ENCODE measurements around the gene UNK. TPM values are rescaled to one million over a fixed set of nuclear protein-coding genes. Genes with fewer than 3 reads are reported as not detected.
A peak's percentile ranks its signal among the peaks of the same experiment; 100 is the strongest.

Gene UNK
- total RNA-seq, 4 donors from 2014 or later: 27.8 to 68.2 (median 31.9) TPM

DNA sequence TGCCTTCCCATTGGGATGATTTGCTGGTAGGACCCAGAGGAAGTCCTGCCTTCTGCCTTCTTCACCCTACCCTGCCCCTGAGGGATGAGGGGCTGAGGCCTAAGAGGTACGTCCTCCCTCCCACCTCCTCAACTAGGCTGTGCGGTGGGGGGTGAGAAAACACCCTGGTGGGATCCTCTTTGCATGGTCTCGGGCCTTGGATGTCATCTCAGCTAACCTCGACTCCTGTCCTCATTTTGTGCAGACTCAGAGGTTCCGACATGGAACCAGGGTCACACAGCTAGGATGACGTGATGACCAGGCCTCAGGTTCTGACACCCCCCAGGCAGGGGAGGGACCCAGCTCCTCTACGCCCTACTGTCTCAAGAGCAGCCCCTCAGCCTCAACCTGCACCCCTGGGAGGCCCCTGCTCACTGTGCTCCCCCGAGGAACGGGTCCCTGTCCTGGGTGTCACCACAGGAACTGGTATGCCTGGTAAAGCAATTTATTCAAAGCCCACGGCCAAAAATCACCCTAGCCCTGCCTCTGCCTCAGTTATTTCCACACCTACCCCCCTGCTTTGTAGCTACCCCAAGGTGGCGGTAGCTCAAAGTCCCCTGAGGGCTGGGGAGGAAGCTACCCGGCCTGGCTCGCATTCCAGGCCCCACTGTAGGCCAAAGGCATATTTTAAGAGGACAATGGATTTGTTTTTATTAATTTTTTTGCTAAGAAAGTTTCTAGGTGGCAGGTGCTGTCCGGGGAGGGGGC is 42.1 kb downstream of the UNK start:
- 49% methylated on average over 14 of the region's 14 CpGs for WGBS
- peak overlapping the region; percentile 65 for H3K27ac ChIP-seq
- no peaks in the 10 kb centered on the region for H3K27me3 ChIP-seq
- peaks cover 39% of the 10 kb centered on the region for H3K36me3 ChIP-seq
- no peak for TF ChIP-seq EP300 (IDR thresholded peaks at IDR 0.05)
- TF ChIP-seq POLR2AphosphoS5 (IDR thresholded peaks at IDR 0.05): no peak
- no peak for TF ChIP-seq POLR2A (IDR thresholded peaks at IDR 0.05)
- no peak overlapping the region for H3K4me3 ChIP-seq
- H3K9me3 ChIP-seq: no peaks in the 10 kb centered on the region
- peak in 1 of 2 donors; percentile 76 for DNase-seq (ENCODE audit: low spot score in 2 of 2)
- peaks cover 39% of the 10 kb centered on the region for H3K4me1 ChIP-seq

- 7% methylated on average over 16 of the region's 21 CpGs for WGBS
- H3K4me1 ChIP-seq: peaks cover 34% of the 10 kb centered on the region
- peak; percentile 86 to 89 for DNase-seq (ENCODE audit: low spot score in 2 of 2)
- H3K4me3 ChIP-seq: peak overlapping the region; percentile 32
- H3K9me3 ChIP-seq: no peaks in the 10 kb centered on the region
- H3K27me3 ChIP-seq: no peaks in the 10 kb centered on the region
- TF ChIP-seq POLR2AphosphoS5 (IDR thresholded peaks at IDR 0.05) (peak in 2 of 3 donors; percentile 20 to 32), POLR2A (IDR thresholded peaks at IDR 0.05) (no peak), EP300 (IDR thresholded peaks at IDR 0.05) (no peak)
- TF ChIP-seq, protein P1, sequence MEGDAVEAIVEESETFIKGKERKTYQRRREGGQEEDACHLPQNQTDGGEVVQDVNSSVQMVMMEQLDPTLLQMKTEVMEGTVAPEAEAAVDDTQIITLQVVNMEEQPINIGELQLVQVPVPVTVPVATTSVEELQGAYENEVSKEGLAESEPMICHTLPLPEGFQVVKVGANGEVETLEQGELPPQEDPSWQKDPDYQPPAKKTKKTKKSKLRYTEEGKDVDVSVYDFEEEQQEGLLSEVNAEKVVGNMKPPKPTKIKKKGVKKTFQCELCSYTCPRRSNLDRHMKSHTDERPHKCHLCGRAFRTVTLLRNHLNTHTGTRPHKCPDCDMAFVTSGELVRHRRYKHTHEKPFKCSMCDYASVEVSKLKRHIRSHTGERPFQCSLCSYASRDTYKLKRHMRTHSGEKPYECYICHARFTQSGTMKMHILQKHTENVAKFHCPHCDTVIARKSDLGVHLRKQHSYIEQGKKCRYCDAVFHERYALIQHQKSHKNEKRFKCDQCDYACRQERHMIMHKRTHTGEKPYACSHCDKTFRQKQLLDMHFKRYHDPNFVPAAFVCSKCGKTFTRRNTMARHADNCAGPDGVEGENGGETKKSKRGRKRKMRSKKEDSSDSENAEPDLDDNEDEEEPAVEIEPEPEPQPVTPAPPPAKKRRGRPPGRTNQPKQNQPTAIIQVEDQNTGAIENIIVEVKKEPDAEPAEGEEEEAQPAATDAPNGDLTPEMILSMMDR (IDR thresholded peaks at IDR 0.05): peak; percentile 65 to 79
- peak overlapping the region; percentile 65 for H3K27ac ChIP-seq
- H3K36me3 ChIP-seq: peaks cover 39% of the 10 kb centered on the region
These were observed 42.9 kb downstream of the UNK start for GRCh38 chr17:75827308-75828075.

- no peak for TF ChIP-seq POLR2AphosphoS5 (IDR thresholded peaks at IDR 0.05)
- no peak for TF ChIP-seq EP300 (IDR thresholded peaks at IDR 0.05)
- no peak for TF ChIP-seq POLR2A (IDR thresholded peaks at IDR 0.05)
- TF ChIP-seq, protein P1 (IDR thresholded peaks at IDR 0.05): no peak
- Histone ChIP-seq H3K36me3 (peaks cover 37% of the 10 kb centered on the region), H3K4me3 (peak overlapping the region; percentile 32)
These were observed 43.4 kb downstream of the UNK start for GRCh38 chr17:75828076-75828400.

DNA sequence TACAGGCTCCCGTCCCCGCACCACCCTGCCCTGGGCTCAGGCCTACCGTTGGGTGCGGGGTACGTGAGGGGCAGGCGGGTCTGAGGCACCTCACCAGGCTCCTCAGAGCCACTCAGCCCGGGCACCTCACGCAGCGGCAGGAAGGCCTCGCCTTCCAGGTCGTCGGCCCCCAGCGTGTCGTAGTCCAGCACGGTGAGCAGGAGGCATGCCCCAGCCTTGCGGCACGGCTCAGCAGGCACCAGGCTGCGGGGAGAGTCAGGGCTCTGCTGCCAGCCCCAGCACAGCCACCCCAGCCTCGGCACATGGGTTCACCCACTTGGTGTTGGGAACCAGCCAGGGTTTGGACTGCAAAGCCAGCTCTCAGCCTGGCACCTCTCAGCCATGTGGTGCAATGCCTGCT is 44.1 kb downstream of the UNK start:
- Histone ChIP-seq H3K27me3 (no peaks in the 10 kb centered on the region), H3K27ac (no peak overlapping the region), H3K9me3 (no peaks in the 10 kb centered on the region), H3K4me3 (no peak overlapping the region), H3K4me1 (peaks cover 35% of the 10 kb centered on the region), H3K36me3 (peaks cover 30% of the 10 kb centered on the region)
- DNase-seq (ENCODE audit: low spot score in 2 of 2): no peak
- TF ChIP-seq POLR2A (IDR thresholded peaks at IDR 0.05) (no peak), EP300 (IDR thresholded peaks at IDR 0.05) (no peak)
- WGBS: 100% methylated on average over 2 of the region's 19 CpGs

More at GRCh38 chr17:75828076-75828400, 43.4 kb downstream of the UNK start:
- DNase-seq (ENCODE audit: low spot score in 2 of 2): peak in 1 of 2 donors; percentile 76
- peaks cover 34% of the 10 kb centered on the region for H3K4me1 ChIP-seq
- WGBS: 53% methylated on average over 4 of the region's 11 CpGs
- no peaks in the 10 kb centered on the region for H3K27me3 ChIP-seq
- H3K27ac ChIP-seq: no peak overlapping the region
- no peaks in the 10 kb centered on the region for H3K9me3 ChIP-seq

- no peak overlapping the region for H3K27ac ChIP-seq
- TF ChIP-seq EP300 (IDR thresholded peaks at IDR 0.05) (no peak), POLR2AphosphoS5 (IDR thresholded peaks at IDR 0.05) (no peak), POLR2A (IDR thresholded peaks at IDR 0.05) (no peak)
- TF ChIP-seq, protein P1 (IDR thresholded peaks at IDR 0.05): no peak
- no peaks in the 10 kb centered on the region for H3K9me3 ChIP-seq
- H3K36me3 ChIP-seq: peaks cover 25% of the 10 kb centered on the region
- no peak for DNase-seq (ENCODE audit: low spot score in 2 of 2)
- H3K27me3 ChIP-seq: no peaks in the 10 kb centered on the region
- WGBS: 94% methylated on average over 7 of the region's 7 CpGs
- peaks cover 30% of the 10 kb centered on the region for H3K4me1 ChIP-seq
- no peak overlapping the region for H3K4me3 ChIP-seq
These were observed 45.1 kb downstream of the UNK start for GRCh38 chr17:75829747-75830146.

Data from suprapubic skin (tissue), 4 donors.